Ishikawa (cell line): Measurements from ENCODE around the gene AGTR1.

Source experiments
- CEBPB ChIP-seq: IDR thresholded peaks from 2 replicates; pipeline ENCODE4 v1.6.1; 2012
- CREB1 ChIP-seq: IDR thresholded peaks from 2 replicates; pipeline ENCODE4 v1.6.1; 2012; ENCODE audit warnings: low read depth
- EGR1 ChIP-seq: IDR thresholded peaks from 2 replicates; pipeline ENCODE4 v1.6.1; 2012
- EP300 ChIP-seq: IDR thresholded peaks from 2 replicates; pipeline ENCODE4 v1.6.1; 2012; ENCODE audit warnings: borderline replicate concordance
- FOXM1 ChIP-seq: IDR thresholded peaks from 2 replicates; pipeline ENCODE4 v1.6.1; 2012; ENCODE audit warnings: low read depth, borderline replicate concordance
- NFIC ChIP-seq: IDR thresholded peaks from 2 replicates; pipeline ENCODE4 v1.6.1; 2012
- RAD21 ChIP-seq: IDR thresholded peaks from 2 replicates; pipeline ENCODE4 v1.6.1; 2012; ENCODE audit warnings: low read depth
- TAF1 ChIP-seq: IDR thresholded peaks from 2 replicates; pipeline ENCODE4 v1.6.1; 2012; ENCODE audit warnings: low read depth, mild to moderate bottlenecking
- TCF12 ChIP-seq: IDR thresholded peaks from 2 replicates; pipeline ENCODE4 v1.6.1; 2012; ENCODE audit warnings: low read depth
- TEAD4 ChIP-seq: IDR thresholded peaks from 2 replicates; pipeline ENCODE4 v1.6.1; 2012
- YY1 ChIP-seq: IDR thresholded peaks from 2 replicates; pipeline ENCODE4 v1.6.1; 2012; ENCODE audit warnings: low read depth
- ZBTB7A ChIP-seq: IDR thresholded peaks from 2 replicates; pipeline ENCODE4 v1.6.1; 2012; ENCODE audit warnings: low read depth
- TF ChIP-seq, protein P1 (sequence below): IDR thresholded peaks from 2 replicates; pipeline ENCODE4 v1.6.1; 2012
- TF ChIP-seq, protein P2 (sequence below): IDR thresholded peaks from 2 replicates; pipeline ENCODE4 v1.6.1; 2012; ENCODE audit warnings: low read depth, mild to moderate bottlenecking
- TF ChIP-seq, protein P3 (sequence below): IDR thresholded peaks from 2 replicates; pipeline ENCODE4 v1.6.1; 2012

The AGTR1 gene

DNA sequence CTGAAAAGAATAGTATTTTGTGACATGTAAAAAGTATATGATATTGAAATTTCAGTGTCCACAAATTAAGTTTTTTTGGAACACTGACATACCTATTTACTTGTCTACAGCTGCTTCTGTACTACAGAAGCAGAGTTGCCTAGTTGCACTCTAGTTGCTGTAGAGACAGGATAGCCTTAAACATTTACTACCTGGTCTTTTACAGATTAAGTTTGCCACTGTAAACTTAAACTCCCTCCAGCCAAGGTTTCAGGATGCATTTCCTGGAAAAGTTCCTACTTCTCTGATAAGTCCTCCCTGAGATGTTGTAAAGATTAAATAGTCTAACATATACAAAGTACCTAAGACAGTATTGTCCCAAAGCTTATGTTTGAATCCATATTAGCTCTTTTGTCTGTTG, 17.4 kb upstream of the AGTR1 start:
- TF ChIP-seq NFIC (no peak), TAF1 (no peak), FOXM1 (no peak), ZBTB7A (no peak), CEBPB (no peak), YY1 (no peak), TCF12 (no peak), EP300 (no peak), TEAD4 (no peak), CREB1 (no peak), RAD21 (no peak), EGR1 (no peak)
- TF ChIP-seq, protein P1, sequence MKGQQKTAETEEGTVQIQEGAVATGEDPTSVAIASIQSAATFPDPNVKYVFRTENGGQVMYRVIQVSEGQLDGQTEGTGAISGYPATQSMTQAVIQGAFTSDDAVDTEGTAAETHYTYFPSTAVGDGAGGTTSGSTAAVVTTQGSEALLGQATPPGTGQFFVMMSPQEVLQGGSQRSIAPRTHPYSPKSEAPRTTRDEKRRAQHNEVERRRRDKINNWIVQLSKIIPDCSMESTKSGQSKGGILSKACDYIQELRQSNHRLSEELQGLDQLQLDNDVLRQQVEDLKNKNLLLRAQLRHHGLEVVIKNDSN = no peak
- TF ChIP-seq, protein P2, sequence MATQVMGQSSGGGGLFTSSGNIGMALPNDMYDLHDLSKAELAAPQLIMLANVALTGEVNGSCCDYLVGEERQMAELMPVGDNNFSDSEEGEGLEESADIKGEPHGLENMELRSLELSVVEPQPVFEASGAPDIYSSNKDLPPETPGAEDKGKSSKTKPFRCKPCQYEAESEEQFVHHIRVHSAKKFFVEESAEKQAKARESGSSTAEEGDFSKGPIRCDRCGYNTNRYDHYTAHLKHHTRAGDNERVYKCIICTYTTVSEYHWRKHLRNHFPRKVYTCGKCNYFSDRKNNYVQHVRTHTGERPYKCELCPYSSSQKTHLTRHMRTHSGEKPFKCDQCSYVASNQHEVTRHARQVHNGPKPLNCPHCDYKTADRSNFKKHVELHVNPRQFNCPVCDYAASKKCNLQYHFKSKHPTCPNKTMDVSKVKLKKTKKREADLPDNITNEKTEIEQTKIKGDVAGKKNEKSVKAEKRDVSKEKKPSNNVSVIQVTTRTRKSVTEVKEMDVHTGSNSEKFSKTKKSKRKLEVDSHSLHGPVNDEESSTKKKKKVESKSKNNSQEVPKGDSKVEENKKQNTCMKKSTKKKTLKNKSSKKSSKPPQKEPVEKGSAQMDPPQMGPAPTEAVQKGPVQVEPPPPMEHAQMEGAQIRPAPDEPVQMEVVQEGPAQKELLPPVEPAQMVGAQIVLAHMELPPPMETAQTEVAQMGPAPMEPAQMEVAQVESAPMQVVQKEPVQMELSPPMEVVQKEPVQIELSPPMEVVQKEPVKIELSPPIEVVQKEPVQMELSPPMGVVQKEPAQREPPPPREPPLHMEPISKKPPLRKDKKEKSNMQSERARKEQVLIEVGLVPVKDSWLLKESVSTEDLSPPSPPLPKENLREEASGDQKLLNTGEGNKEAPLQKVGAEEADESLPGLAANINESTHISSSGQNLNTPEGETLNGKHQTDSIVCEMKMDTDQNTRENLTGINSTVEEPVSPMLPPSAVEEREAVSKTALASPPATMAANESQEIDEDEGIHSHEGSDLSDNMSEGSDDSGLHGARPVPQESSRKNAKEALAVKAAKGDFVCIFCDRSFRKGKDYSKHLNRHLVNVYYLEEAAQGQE = no peak

DNA sequence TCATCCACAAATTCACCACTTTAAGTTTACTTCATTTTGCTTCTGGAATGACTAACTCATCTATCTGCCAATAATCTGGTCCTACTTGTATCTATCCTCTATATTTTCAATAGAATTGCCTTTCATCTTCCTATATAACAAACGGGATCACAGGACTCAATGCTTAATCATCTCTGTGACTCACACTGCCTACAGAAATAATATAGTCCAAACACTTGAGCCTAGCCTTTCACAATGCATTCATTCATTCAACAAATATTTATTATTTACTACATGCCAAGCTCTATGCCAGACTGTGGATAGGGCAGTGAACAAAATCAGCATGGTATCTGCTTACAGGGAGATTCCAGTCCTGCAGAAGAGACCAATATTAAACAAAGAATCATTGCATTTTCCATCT, 16.6 kb upstream of the AGTR1 start:
- TF ChIP-seq EGR1 = no peak
- TF ChIP-seq, protein P2 = no peak
- TF ChIP-seq CEBPB = no peak
- TF ChIP-seq ZBTB7A = no peak
- no peak for TF ChIP-seq NFIC
- TF ChIP-seq, protein P1 = no peak
- no peak for TF ChIP-seq RAD21
- TF ChIP-seq TCF12 = no peak
- no peak for TF ChIP-seq TEAD4
- TF ChIP-seq CREB1 = no peak
- no peak for TF ChIP-seq YY1
- TF ChIP-seq FOXM1 = no peak
- no peak for TF ChIP-seq TAF1
- no peak for TF ChIP-seq EP300

DNA sequence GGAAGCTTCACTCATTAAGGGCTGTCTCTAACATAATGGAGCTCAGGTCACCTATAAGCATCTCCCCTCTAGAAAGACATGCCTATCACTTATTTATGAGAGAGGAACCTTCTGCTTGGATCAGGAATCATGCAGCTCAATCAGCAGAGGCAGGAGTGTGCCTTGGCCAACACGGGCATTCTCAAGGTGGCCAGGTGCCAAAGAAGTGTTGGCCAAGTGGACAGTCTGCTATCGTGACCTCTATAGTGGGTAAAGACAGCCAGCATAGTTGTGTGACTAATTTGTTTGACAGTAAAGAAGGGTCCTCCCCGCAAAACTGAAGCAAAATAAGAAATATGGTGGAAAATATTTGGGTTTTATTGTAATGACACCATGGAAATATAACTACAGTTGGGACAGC, 14.7 kb upstream of the AGTR1 start:
- TF ChIP-seq CEBPB (no peak), TAF1 (no peak), RAD21 (no peak)
- TF ChIP-seq, protein P3, sequence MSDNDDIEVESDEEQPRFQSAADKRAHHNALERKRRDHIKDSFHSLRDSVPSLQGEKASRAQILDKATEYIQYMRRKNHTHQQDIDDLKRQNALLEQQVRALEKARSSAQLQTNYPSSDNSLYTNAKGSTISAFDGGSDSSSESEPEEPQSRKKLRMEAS = no peak

DNA sequence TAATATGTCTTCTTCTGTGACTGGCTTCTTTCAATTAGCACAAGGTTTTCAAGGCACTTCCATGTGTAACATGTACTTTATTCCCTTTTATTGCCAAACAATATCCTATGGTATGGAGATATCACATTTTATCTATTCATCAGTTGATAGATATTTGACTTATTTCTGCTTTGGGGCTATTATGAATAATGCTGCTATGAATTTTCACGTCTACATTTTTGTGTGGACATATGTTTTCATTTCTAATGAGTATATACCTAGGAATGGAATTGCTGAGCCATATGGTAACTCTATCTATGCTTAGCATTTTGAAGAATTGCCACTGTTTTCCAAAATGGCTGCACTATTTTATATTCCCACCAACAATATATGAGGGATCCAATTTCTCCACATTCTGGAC, 3.6 kb upstream of the AGTR1 start:
- no peak for TF ChIP-seq FOXM1

DNA sequence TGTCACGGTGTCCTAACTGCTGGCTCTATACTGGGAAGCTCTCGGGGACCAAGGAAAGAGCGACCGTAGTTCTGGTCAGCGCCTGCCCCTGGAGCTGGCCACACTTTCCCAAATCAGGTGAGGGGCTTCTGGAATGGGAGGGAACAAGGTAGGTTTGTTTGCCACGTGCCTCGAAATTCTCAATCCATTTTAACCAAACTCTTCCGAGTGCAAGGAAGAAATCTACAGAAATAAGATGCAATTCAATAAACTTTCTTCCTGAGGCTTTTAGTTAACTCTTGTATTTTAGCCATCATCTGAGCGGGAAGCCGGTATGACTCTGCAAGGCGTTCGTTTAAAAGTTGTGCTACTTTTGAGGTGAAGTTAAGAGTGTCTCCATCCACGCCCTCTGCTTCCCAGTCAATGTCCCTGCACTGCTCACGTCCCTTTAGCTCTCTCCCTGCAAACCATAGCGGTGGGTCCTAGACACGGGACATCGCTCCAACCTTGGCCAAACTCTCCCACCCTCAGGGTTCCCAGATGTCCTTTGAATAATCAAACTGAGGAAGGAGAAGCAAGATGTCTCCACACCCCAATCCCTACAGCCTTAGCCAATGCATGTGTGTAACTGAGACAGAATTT, 597 bp downstream of the AGTR1 start:
- TF ChIP-seq TAF1 (no peak), TCF12 (no peak), CEBPB (no peak), ZBTB7A (no peak)
- TF ChIP-seq, protein P3 = no peak

DNA sequence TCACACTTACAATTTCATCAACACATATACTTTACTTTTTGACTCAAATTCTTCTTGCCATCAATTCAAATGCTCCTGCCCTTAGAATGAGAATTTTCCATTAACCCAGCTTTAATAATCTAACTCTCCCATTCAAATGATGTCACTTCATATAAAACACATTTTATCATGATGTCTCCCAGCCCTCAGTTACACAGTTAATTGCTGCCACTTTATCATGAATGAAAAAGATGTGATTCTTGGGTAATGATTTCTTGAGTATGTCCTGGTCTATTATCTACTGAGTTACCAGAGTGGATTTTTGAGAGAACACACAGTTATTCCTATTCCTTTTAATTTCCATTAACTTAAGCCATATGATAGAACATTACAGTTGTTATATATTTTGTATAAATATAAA, 7.6 kb downstream of the AGTR1 start:
- TF ChIP-seq, protein P1 = no peak
- TF ChIP-seq TEAD4 (no peak), TCF12 (no peak), YY1 (no peak), CEBPB (no peak), TAF1 (no peak), EP300 (no peak), RAD21 (no peak), NFIC (no peak)
- TF ChIP-seq, protein P2 = no peak
- TF ChIP-seq, protein P3 = no peak
